CD4-positive, alpha-beta T cell (primary cell): Measurements from ENCODE around the gene MON1B. TPM values are rescaled to one million over a fixed set of nuclear protein-coding genes. Genes with fewer than 3 reads are reported as not detected.
A peak's percentile ranks its signal among the peaks of the same experiment; 100 is the strongest.

Experiments used
- ATAC-seq: fragments of 200-7000 bp; cut with Tn5 transposase; one replicate; pipeline ENCODE4 v1.10.0; 2022; ENCODE audit warnings: mild to moderate bottlenecking; ENCODE audit not compliant: poor library complexity
- CTCF ChIA-PET: fragments of 350-600 bp; sonication (Branson Sonifier 250); formaldehyde crosslinking; loops from one replicate; lab custom pipeline; 2021; ENCODE audit warnings: antibody characterized with exemption, inconsistent platforms; lab: Charles Lee
- POLR2A ChIA-PET: fragments of 350-600 bp; sonication (Branson Sonifier 250); formaldehyde crosslinking; loops from one replicate; lab custom pipeline; 2021; ENCODE audit warnings: antibody characterized with exemption, inconsistent platforms; lab: Charles Lee
- DNase-seq, 14 experiments: peaks; one replicate each; pipeline ENCODE4 v3.0.0-alpha.2; 2013 to 2020; ENCODE audit warnings: mixed read lengths in 2 of 14
- H3K27ac ChIP-seq, 2 donors: one replicate each; pipeline versions ENCODE4 v1.5.1 to v1.7.0; 2013; ENCODE audit warnings: low read length in 2 of 2, low read depth in 1 of 2, mild to moderate bottlenecking in 1 of 2
- H3K27me3 ChIP-seq, 2 experiments: 1 replicate in 1 of 2; 2 replicates in 1 of 2; pipeline versions ENCODE4 v1.6.1 to v1.7.0; 2013; ENCODE audit warnings: low read length in 2 of 2, control low read depth in 1 of 2, mild to moderate bottlenecking in 1 of 2, moderate library complexity in 1 of 2; ENCODE audit not compliant: insufficient read depth in 2 of 2, control insufficient read depth in 1 of 2
- H3K36me3 ChIP-seq: one replicate; pipeline ENCODE4 v1.6.1; 2013; ENCODE audit warnings: low read length, control low read depth; ENCODE audit not compliant: insufficient read depth
- H3K4me1 ChIP-seq: one replicate; pipeline ENCODE4 v1.6.1; 2013; ENCODE audit warnings: low read length, control low read depth; ENCODE audit not compliant: insufficient read depth
- H3K4me3 ChIP-seq: one replicate; pipeline ENCODE4 v1.5.1; 2013; ENCODE audit warnings: mild to moderate bottlenecking, low read length, moderate library complexity
- H3K9me3 ChIP-seq, 2 experiments: 1 replicate in 1 of 2; 2 replicates in 1 of 2; pipeline versions ENCODE4 v1.6.1 to v1.7.0; 2013; ENCODE audit warnings: low read length in 2 of 2, mild to moderate bottlenecking in 2 of 2, control low read depth in 1 of 2, moderate library complexity in 1 of 2; ENCODE audit not compliant: control insufficient read depth in 1 of 2, insufficient read depth in 1 of 2
- H3K27ac Mint-ChIP-seq: one replicate; pipeline ENCODE4 v1.8.0; 2020; ENCODE audit warnings: mixed read lengths
- H3K27me3 Mint-ChIP-seq: one replicate; pipeline ENCODE4 v1.8.0; 2021; ENCODE audit warnings: mixed read lengths
- H3K36me3 Mint-ChIP-seq: one replicate; pipeline ENCODE4 v1.8.0; 2021; ENCODE audit warnings: low read depth, mixed read lengths
- H3K4me1 Mint-ChIP-seq: one replicate; pipeline ENCODE4 v1.8.0; 2021; ENCODE audit warnings: low read depth, mixed read lengths
- H3K4me3 Mint-ChIP-seq: one replicate; pipeline ENCODE4 v1.8.0; 2020; ENCODE audit warnings: mild to moderate bottlenecking, mixed read lengths
- H3K9me3 Mint-ChIP-seq: one replicate; pipeline ENCODE4 v1.8.0; 2020; ENCODE audit warnings: mixed read lengths
- intact Hi-C, 2 experiments: fragments of 100-400 bp; cut with DNase I in 1 of 2; cut with micrococcal nuclease in 1 of 2; formaldehyde crosslinking; loops; one replicate each; pipeline versions ENCODE4 v1.15.1 to v1.9.0; 2023 to 2025; cut with DNase I, micrococcal nuclease
- total RNA-seq, 174 experiments: library from RNA in 2 of 174; stranded (reverse) in 2 of 174; gene quantifications; one replicate each; pipeline ENCODE4 v1.2.3 and lab custom pipeline; 2021 to 2026
- TF ChIP-seq, protein P1 (sequence below): fragments of 200-600 bp; IDR thresholded peaks from one replicate; pipeline ENCODE4 v1.8.0; 2022; ENCODE audit warnings: antibody characterized with exemption, mild to moderate bottlenecking

MON1B gene
- total RNA-seq, 2 experiments from 2014 or later, result 52.3 to 52.6 TPM

DNA sequence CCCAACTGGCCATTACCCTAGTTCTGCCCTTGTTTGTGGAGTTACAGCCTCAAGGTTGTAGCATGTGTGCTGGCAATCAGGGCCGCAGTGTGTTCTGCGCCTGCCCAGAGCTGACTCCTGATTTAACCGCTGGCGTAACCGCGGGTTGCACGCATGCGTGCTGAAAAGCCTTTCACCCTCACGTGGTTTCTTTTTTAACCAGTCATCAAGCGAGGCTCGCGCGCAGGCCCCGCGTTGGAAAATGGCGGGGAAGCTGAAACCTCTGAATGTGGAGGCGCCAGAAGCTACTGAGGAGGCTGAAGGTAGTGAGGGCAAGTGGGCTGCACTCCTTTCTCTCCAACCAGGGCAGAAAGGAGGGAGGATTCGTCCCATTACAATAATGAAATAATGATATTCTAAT is 8.2 kb downstream of the MON1B start, which contains the start of gene SYCE1L:
TSS of gene SYCE1L (plus strand) at position 198 of the 400 bp plus-strand sequence. CDS start at position 242, 44 bp downstream.
- Mint-ChIP-seq H3K4me3 (peak within 1 kb of the TSS; percentile 34), H3K27ac (no peak within 1 kb of the TSS), H3K4me1 (peaks cover 7% of the 10 kb centered on the region), H3K9me3 (no peaks in the 10 kb centered on the region), H3K36me3 (peaks cover 58% of the 10 kb centered on the region), H3K27me3 (no peaks in the 10 kb centered on the region)
- CTCF ChIA-PET, result no interaction called here
- Histone ChIP-seq H3K4me3 (no peak within 1 kb of the TSS), H3K27me3 (no peaks in the 10 kb centered on the region), H3K27ac (no peak within 1 kb of the TSS), H3K4me1 (peaks cover 5% of the 10 kb centered on the region), H3K36me3 (peaks cover 51% of the 10 kb centered on the region), H3K9me3 (no peaks in the 10 kb centered on the region)
- intact Hi-C loops, result loop anchor here (10.0 kb wide), 3 partner anchors 1574 to 1734 kb away; partner anchors contain the start of genes ADAT1 (in 1 of the 2), TMEM170A (in 1 of the 2) and TMEM231 (in 1 of the 2)
- TF ChIP-seq, protein P1, sequence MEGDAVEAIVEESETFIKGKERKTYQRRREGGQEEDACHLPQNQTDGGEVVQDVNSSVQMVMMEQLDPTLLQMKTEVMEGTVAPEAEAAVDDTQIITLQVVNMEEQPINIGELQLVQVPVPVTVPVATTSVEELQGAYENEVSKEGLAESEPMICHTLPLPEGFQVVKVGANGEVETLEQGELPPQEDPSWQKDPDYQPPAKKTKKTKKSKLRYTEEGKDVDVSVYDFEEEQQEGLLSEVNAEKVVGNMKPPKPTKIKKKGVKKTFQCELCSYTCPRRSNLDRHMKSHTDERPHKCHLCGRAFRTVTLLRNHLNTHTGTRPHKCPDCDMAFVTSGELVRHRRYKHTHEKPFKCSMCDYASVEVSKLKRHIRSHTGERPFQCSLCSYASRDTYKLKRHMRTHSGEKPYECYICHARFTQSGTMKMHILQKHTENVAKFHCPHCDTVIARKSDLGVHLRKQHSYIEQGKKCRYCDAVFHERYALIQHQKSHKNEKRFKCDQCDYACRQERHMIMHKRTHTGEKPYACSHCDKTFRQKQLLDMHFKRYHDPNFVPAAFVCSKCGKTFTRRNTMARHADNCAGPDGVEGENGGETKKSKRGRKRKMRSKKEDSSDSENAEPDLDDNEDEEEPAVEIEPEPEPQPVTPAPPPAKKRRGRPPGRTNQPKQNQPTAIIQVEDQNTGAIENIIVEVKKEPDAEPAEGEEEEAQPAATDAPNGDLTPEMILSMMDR, result no peak
- POLR2A ChIA-PET, result no interaction called here
- DNase-seq, result no peak
- ATAC-seq, result no peak

DNA sequence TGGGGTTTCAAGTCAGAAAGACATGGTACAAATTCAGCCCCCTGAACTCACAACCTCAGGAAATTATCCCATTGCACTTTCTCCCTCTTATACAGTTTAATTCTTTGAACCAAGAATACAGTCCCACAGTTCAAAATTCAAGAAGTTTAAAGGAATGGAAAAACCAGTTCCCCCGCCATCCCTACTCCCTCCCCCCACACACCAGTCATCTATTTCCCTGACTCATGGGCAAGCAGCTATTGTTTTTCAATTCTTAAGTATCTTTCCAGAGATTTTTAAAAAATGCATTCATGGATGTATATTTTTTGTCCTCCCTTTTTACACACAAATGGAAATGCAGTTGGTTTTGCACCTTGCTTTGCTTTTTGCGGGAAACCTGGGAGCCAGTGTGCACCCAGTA is 15.5 kb downstream of the MON1B start:
- H3K36me3 ChIP-seq, result no peaks in the 10 kb centered on the region
- H3K4me1 ChIP-seq, result peaks cover 3% of the 10 kb centered on the region
- Mint-ChIP-seq H3K27ac (no peak overlapping the region), H3K9me3 (no peaks in the 10 kb centered on the region), H3K4me3 (no peak overlapping the region), H3K4me1 (peaks cover 3% of the 10 kb centered on the region), H3K36me3 (no peaks in the 10 kb centered on the region), H3K27me3 (no peaks in the 10 kb centered on the region)
- DNase-seq, result no peak
- no peaks in the 10 kb centered on the region for H3K27me3 ChIP-seq
- ChIA-PET CTCF (no interaction called here), POLR2A (interaction anchor here (1.4 kb wide), 1 partner anchor 16 kb away, joined by 6 read pairs; the partner anchor contains the start of gene MON1B)
- ATAC-seq, result no peak
- H3K4me3 ChIP-seq, result no peak overlapping the region
- H3K9me3 ChIP-seq, result no peaks in the 10 kb centered on the region
- intact Hi-C loops, result no loop called here
- TF ChIP-seq, protein P1, result no peak
- no peak overlapping the region for H3K27ac ChIP-seq

DNA sequence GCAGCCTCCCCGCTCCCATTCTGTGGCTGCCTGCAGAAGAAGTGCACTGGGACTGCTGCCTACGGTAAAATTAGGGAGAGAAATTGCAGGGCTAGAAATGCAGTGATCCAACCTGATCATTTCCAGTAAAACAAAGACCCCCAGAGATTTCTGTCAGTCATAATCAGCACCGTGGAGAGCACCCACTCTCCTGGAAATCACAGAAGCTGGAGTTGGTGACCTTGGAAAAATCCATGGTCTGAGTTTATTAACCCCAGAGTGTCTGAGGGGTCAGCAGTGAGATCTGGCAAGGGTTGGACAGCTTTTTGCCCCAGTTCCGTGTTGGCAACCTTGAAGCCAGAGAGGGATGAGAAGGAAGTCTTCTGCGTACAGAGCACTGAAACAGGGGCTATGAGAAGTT is 16.0 kb downstream of the MON1B start:
- no peaks in the 10 kb centered on the region for H3K9me3 ChIP-seq
- ATAC-seq, result no peak
- CTCF ChIA-PET, result no interaction called here

More for the DNA sequence above, 16.0 kb downstream of the MON1B start:
- Mint-ChIP-seq H3K4me1 (peaks cover 8% of the 10 kb centered on the region), H3K27me3 (no peaks in the 10 kb centered on the region), H3K27ac (no peak overlapping the region), H3K4me3 (no peak overlapping the region), H3K36me3 (peaks cover 3% of the 10 kb centered on the region), H3K9me3 (no peaks in the 10 kb centered on the region)
- Histone ChIP-seq H3K4me1 (peaks cover 8% of the 10 kb centered on the region), H3K36me3 (no peaks in the 10 kb centered on the region), H3K27ac (no peak overlapping the region), H3K4me3 (no peak overlapping the region), H3K27me3 (no peaks in the 10 kb centered on the region)
- intact Hi-C loops, result no loop called here
- TF ChIP-seq, protein P1, result no peak
- POLR2A ChIA-PET, result interaction anchor here (1.4 kb wide), 1 partner anchor 16 kb away, joined by 6 read pairs; the partner anchor contains the start of gene MON1B
- DNase-seq, result no peak
